HG03108 (cell line): Measurements from ENCODE around the gene FBN1.
A peak's percentile ranks its signal among the peaks of the same experiment; 100 is the strongest.

Source experiments
- ATAC-seq: cut with Tn5 transposase; IDR thresholded peaks from one replicate; pipeline ENCODE4 v1.9.1; 2021; ENCODE audit warnings: moderate library complexity; ENCODE audit not compliant: unreplicated experiment

The FBN1 gene

DNA sequence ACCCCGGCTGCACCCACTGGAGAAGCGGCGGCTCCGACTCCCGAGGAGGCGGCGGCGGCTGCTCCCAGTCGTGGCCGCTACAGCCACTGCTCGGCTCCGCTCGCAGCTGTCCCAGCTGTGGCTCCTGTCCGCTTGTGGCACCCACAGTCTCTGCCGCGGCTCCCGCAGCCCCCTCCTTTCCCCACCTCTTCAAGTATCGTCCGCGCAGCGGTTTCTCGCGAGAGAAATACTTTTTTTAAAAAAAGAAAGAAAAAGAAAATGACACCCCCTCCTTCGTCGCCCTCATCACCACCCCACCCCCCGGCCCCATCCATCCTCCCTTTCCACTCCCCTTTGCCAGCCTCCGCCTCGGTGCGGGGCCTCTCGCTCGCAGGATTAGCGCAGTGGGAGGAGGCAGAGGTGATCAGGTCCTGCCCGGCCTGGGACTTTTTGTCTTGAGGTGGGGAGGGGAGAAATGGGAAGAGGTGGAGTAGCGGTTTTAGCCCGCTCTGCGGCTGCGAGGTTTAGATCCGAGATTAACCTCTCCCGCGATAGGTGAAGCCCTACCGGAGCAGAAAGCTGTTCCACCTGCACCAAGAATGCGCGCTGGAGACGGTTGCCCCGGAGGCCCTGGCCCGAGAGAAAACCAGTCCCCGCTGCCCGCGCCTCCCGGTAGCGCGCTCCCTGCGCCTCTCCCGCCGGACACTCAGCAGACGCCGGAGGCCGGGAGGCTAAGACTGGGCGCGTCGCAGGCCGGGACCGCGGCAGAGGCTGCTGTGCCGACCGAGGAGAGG is at the start of gene FBN1:
FBN1 (minus strand) TSS at position 152 of the 773 bp plus-strand sequence. CDS start 940 bp downstream, outside the sequence.
- peak; percentile 45 for ATAC-seq

DNA sequence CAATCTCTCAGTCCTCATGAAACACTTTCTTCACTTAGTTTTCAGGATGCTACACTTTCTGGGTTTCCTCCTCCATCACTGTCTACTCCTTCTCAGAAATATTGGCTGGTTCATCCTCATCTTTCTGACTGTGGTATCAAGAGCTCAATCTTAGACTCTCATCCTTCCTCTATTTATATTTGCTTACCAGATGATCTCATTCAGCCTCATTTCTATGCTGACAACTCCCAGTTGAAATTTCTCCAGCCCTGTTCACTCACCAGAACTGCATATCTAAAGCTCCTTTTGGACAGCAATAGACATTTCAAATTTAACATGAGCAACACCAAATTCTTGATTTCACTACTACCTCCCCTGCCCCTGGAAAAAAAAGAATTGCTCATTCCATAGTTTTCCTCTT is 48.0 kb upstream of the FBN1 start:
- no peak for ATAC-seq

DNA sequence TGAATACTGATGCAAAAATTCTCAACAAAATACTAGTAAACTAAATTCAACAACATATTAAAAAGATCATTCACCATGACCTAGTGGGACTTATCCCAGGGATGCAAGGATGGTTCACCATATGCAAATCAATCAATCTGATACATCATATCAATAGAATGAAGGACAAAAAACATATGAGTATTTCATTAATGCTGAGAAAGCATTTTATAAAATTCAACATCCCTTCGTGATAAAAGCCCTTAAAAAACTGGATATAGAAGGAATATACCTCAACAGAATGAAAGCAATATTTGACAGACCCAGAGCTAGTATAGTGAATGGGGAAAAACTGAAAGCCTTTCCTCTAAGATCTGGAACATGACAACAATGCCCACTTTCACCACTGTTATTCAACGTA is 43.0 kb upstream of the FBN1 start:
- no peak for ATAC-seq

DNA sequence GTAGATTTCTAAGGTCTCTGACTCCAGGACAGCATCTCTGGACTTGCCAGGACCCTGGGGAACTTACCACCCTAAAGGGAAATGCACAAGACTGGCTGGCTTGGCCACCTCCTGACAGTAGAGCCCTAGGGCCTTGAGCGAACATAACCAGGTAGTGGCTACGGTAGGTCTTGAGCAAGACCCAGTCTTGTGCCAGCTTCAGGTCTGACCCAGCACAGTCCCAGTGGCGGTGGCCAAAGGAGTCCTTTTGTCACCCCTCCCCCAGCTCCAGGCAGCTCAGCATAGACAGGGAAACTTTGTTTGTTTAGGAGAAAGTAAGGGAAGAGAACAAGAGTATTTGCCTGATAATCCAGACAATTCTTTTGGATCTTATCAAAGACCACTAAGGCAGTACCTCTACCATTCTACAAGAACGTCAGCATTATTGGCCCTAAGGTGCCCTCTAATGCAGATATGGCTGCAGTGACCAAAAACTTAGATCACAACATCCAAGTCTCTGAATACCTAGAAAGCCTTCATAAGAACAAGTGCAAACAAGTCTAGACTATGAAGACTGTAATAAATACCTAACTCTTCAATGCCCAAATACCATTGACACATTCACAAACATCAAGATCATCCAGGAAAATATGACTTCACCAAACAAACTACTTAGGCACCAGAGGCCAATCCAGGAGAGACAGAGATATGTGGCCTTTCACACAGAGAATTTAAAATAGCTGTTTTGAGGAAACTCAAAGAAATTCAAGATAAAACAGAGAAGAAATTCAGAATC is 38.7 kb upstream of the FBN1 start:
- no peak for ATAC-seq

DNA sequence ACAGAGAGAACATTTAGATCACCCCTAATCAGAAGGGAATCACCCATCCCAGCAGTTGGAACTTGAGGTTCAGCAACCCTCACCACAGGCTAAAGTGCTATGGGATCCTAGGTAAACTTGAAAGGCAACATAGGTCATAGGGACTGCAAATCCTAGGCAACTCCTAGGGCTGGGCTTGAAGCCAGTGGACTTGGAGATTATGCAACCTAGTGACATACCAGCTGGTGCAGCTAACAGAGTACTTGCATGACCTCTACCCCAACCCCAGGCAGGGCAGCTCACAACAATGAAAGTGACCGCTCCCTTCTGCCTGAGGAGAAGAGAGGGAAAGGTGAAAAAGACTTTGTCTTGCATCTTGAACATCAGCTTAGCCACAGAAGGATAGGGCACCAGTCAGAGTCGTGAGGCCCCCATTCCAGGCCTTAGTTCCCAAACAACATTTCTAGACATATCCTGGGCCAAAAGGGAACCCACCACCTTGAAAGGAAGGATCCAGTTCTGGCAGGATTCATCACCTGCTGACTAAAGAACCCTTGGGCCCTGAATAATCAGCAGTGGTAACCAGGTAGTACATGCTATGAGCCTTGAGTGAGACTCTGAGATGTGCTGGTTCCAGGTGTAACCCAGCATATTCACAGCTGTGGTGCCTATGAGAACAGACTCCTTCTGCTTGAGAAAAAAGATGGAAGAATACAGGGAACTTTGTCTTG is 37.6 kb upstream of the FBN1 start:
- no peak for ATAC-seq

DNA sequence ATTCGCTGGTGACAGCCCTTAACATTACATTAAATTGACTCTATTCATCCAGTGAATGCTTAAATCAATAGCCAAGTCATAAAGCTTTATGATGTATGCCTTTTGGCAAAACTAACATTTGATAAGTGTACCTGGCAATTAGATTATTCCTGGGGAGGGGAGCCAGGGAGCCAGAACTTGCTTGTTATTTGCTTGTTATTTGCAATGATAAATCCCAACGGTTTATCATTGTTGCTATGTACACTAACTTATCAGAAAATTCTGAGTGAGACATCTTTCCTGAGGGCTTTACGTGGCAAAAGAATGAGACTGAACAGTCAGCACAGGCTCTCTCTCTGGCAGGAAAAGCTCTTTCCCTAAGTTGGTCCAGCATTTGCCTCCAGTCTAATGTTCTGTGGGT is 35.8 kb upstream of the FBN1 start:
- no peak for ATAC-seq

DNA sequence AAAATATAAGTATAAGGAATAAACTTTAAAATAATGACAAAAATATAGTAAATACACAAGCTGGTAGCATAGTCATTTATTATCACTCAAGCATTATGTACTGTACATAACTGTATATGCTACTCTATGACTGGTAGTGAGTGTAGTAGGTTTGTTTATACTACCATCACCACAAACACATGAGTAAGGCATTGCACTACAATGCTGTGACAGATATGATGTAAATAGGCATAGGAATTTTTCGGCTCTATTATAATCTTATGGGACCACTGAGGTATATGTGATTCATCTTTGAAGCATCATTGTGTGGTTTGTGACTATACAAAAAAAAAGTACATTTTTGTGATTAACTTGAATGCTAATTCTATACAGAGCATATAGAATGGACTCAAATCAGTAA is 35.3 kb upstream of the FBN1 start:
- ATAC-seq: no peak

DNA sequence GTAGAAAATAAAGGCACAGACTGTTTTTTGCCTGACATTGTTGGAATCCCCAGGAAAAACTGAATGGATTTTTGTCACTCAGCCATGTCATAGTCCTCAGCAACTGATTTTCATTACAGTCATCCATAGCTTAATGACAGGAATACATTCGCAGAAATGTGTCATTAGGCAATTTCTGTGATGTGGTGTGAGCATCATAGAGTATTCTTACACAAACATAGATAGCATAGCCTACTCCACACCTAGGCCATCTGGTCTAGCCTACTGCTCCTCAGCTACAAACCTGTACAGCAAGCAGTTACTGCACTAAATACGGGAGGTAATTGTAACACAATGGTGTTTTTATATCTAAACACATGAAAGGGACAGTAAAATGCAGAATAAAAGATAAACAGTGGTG is 34.4 kb upstream of the FBN1 start:
- no peak for ATAC-seq

DNA sequence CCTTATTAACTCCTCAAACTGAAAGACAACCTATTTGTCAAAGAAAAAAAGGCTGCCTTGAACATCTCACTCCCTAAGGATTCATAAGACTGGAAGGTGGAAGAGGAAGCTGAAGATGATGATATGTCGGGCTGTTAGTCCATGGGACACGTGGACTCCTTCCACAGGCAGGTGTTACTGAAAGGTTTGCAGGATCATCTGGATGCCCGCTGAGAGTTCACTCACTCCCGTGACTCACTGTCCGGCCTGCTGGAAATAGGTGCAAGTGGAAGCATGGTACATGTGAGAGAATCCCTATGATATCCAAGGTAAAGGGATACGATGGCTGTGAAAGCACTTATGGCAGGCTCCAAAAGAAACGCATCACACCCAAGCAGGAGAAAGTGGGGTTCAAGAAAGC is 33.3 kb upstream of the FBN1 start:
- ATAC-seq: no peak

DNA sequence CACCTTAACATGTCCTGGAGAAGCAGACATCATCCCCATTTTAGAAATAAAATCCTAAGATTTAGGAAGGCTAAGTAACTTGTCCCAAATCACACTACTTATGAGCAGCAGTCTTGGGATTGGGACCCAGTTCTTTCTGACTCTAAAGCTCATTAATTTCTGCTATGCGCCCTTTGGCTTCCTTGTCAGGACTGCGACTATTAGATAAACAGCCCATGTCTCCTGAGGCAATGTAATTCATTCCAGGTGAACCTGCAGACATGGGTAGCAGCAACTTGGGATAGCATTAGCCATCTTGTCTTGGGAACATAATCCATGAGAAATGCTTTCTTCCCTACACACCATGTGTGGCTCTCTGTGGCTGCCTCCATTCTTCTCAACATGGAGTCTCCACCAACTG is 32.3 kb upstream of the FBN1 start:
- no peak for ATAC-seq

DNA sequence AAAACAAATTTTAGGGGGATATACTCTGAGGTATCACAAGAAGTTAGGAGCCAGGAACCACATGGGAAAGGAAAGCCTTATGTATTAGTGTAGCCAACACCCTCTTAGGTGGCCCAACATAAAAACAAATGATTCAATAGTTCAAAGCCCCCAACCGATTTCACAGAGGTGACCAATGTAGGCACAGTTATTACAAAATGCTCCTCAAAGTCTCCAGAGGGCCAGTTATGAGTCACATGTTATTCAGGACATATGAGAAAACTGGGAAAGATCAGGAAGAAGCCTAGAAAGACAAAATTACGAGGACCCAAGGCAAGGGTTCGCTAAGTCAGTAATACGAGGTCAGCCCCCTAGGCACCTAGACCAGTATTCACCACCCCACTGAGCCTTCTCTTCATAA is 29.9 kb upstream of the FBN1 start:
- no peak for ATAC-seq

DNA sequence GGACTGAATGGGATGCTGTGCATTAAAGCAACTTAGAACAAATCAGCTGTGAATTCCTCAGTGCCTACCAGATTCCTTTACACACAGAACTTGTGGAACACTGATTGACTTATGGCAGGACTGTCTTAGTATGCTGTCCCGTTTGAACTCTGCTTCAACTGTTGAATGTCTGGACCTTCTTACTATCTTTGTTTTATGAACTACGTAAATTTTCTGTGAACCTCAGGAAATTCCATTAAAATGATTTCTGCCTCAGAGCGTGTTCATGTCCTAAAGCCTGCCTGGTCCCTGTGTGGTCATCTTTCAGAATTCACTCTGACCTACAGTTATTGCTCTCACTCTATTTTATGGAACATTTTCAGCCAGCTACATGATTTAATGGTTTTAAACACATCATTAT is 29.4 kb upstream of the FBN1 start:
- ATAC-seq: no peak

DNA sequence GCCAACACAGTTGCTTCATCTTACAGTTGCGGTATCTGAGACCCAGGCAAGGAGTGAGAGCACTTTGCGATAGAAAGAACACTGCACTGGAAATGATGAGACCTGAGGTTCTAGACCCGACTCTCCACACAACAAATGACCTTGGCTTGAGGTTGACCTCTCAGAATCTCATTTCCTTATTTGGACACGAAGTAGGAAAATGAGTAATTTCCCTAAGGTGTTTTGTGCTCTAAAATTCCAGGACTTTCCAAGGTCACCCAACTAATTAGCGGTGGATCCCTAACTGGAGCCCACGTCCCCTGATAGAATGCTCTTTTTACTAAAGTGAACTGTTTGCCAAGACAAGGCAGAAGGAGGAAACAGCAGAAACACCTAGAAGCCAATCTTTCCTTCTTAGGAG is 26.7 kb upstream of the FBN1 start:
- ATAC-seq: no peak

DNA sequence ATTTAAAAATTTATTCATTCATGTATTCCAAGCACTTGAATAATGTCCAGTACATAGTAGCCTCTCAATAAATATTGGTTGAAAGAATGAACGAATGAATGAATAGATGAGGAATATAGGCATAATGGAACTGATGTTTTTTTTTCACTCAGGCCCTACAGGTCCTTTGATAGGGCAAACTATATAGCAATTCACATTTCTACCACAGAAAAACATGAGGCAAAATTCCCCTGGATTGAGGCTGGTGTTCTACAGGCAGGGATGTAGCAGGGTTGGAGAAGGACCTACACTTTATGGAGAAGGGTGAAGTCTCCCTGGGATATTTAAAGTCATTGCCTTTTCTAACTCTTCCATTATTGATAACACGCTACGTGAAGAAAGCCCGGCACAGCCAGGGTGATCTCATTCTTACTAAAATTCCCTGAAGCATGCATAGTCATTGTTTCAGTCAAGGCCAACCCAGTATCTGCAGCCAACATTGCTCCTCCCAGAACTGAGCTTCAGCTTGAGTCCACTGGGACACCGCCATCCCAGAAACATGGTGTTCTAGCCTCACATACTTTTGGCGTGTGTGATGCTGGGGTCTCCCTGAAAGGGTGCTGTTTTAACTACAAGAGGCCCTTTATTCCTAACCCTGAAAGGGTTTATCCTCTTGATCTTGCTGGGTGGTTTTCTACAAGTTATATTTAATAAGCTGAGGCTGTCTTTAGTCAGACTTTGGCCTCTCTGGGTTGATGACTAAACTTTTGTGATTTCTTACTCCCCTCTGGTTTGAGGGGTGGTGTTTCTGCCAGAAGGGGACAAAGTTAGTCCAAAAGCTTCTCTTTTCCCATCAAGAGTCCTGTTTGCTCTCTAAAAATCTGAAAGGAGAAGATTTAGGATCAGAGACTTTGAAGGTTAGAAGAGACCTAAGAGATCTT is 25.9 kb upstream of the FBN1 start:
- ATAC-seq: no peak

DNA sequence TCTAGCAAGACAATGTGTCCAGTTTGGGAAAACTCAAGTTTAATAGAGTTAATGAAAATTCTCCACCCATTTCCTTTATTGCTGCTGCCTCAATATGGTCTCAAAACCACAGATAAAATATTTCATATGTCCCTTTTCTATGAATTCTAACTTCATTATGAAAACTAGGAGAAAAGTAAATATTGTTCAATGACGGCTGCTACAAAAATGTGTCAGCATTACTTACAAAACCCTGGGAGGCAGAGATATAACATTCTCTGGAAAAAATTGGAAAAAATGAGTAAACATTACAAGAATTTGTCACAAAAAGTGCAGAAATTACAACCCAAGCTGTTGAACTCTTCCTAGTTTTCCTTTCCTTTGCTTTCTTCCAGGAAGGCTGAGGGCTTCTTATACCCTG is 22.2 kb upstream of the FBN1 start:
- no peak for ATAC-seq

DNA sequence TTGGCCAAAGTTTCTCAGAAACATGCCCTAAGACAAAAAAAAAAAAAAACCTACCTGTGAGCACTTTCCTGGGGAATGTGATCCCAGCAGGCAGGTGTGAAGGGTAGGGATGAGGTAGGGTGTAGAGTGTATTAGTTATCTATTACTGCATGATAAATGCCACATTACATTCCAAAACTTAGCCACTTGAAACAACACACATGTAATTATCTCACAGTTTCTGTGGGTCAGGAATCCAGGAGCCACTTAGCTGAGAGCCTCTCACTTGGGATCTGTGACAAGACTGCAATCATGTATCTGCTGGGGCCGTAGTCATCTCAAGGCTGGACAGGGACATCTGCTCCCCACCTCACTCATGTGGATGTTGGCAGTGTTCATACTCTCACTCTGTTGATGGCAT is 18.9 kb upstream of the FBN1 start:
- no peak for ATAC-seq

DNA sequence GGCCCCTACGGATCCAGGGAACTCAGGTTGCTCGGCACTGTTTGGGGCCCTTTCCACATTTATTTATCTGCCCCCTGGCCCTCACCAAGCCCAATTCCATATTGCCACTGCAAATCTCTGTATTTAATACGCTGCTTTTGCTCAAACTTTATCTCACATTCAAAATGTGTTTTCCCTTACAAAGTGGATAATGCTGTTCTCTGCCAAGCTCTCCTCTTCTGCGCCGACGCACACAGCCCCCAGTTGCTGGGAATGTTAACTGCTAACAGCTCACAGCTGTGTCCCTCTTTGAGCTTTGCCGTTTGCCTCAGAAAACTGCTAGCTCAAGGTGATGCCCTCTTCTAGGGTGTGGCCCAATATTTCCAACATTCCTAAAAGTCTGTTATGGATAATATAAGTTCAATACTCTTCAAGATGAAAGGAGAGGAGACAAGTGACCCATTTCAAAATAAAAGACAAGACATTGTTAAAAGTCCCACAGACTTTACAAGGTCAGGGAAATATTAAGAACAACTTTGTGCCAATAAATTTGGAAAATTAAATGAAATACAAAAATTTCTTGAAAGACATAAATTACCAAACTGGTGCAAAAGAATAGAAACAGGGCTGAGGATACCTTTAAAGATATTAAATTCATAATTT is 12.6 kb upstream of the FBN1 start:
- ATAC-seq: no peak

DNA sequence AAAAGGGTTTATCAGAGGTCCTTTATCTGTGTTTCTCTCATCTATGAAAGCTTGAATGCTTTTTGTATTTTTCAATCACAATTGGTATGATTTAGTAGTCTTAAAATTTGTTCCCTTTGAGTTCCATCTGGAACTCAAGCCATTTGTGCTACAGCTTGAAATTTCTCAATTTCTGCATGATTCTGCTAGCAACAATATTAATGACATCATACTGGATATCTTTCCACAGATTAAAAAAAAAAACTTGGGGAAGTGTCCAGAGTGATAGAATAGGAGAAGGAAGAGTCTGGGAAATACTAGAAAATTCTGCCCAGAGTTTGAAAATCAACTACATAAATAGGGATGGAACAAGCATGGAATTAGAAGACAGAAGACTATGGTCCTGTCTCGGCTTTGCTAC is 9.3 kb upstream of the FBN1 start:
- no peak for ATAC-seq

DNA sequence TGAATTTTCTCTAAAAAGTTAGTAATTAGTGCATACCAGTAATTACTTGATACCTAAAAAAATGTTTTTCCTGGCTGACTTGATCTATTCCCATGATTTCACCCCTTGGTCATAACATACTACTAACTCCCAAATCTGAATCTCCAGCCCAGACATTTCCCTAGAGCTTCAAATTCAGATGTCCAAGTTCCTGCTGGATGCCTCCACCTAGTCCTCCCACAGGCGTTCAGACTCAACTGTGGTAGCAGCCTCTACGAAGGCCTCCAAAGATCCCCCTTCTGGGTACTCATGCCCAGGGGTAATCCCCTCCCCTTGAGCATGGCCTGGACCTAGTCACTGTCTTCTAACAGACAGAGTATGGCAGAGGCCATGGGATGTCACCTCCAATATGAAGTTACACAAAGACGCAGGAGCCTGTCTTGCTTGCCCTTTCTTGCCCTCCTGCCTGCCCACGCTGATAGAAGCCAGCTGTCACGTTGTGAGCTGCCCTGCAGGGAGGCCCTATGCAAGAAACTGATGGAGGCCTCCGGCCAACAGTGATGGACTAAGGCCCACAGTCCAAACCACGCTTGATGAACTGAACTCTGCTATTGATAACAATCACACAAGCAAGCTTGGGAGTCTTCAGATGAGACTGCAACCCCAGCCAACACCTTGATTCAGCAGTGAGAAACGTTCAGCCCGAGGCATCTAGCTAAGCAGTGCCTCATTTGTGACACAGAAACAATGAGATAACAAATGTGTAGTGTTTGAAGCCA is 8.6 kb upstream of the FBN1 start:
- no peak for ATAC-seq

DNA sequence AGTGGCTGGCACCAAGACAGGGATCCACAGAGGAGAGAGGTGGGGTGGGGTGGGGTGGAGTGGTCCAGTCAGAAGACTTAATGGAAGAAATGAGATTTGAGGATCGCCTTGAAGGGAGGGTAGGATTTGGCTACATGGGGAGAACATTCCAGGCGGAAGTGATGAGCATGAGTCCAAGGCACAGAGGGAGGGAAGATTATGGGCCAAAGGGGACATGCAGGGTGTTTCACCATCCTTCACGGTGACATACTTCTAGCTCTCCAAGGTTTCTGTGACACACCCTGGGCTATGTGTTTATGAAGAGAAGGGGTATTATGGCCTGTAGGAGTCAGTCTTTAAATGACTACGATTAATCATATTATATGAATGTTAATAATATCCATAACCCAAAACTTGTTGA is 7.7 kb upstream of the FBN1 start:
- no peak for ATAC-seq
